K562 (cell line): ENCODE results near the gene CD34. TPM values are rescaled to one million over a fixed set of nuclear protein-coding genes. Genes with fewer than 3 reads are reported as not detected.

Experiments used
- ATAC-seq: fragments of 200-7000 bp; cut with Tn5 transposase; 3 replicates; pipeline ENCODE4 v1.9.1; 2020; ENCODE audit warnings: moderate library complexity
- BruUV-seq: library from RNA; stranded (reverse); fragments of 400-500 nt; replicated peaks from 2 replicates; lab custom pipeline; 2021; lab: Mats Ljungman, UMichigan
- CTCF ChIA-PET: fragments of 300-600 bp; formaldehyde crosslinking; extraction: SDS; loops from one replicate; lab custom pipeline; 2021; ENCODE audit warnings: low intra/inter-chr PET ratio; lab: Yijun Ruan, JAX
- POLR2A ChIA-PET: fragments of 300-600, 350-650 bp; sonication (Branson Sonifier 250); formaldehyde crosslinking; extraction: SDS; loops from one replicate; lab custom pipeline; 2021; ENCODE audit warnings: antibody characterized with exemption, inconsistent platforms; lab: Yijun Ruan, JAX
- DNase-seq, 4 experiments: peaks; one replicate each; pipeline versions ENCODE4 v3.0.0 to v3.0.0-alpha.2; 2011 to 2018; ENCODE audit warnings: low spot score in 3 of 4, mixed read lengths in 3 of 4; ENCODE audit errors: extremely low read depth in 1 of 4
- FAIRE-seq: peaks from 2 replicates; lab custom pipeline; 2011; peaks lifted over from hg19 to GRCh38; lab: Jason Lieb, UNC
- H2AFZ ChIP-seq: 2 replicates; pipeline ENCODE4 v1.6.0; 2011; ENCODE audit warnings: low read depth, low read length, control low read depth, inconsistent platforms
- H3K27ac ChIP-seq: fragments of 200-600 bp; 3 replicates; pipeline ENCODE4 v1.8.0; 2011; ENCODE audit warnings: low read depth, mild to moderate bottlenecking, control low read depth, inconsistent platforms, low read length, moderate library complexity, mixed read lengths; ENCODE audit errors: extremely low read depth
- H3K27me3 ChIP-seq, 2 experiments: fragments of 300-600 bp in 1 of 2; 2 replicates in 1 of 2; 3 replicates in 1 of 2; pipeline versions ENCODE4 v1.6.0 to v1.8.0; 2011; ENCODE audit warnings: inconsistent platforms in 2 of 2, low read length in 2 of 2, mild to moderate bottlenecking in 1 of 2, mixed read lengths in 1 of 2, moderate library complexity in 1 of 2; ENCODE audit not compliant: control insufficient read depth in 2 of 2, insufficient read depth in 2 of 2
- H3K36me3 ChIP-seq: fragments of 300-600 bp; 3 replicates; pipeline ENCODE4 v1.8.0; 2011; ENCODE audit warnings: mild to moderate bottlenecking, low read length, inconsistent platforms; ENCODE audit not compliant: control insufficient read depth, insufficient read depth
- H3K4me1 ChIP-seq, 2 experiments: fragments of 200-600 bp in 1 of 2; replicated peaks in 1 of 2; 2 replicates in 1 of 2; 3 replicates in 1 of 2; pipeline versions ENCODE4 v1.5.1 to v1.8.0; 2011; ENCODE audit warnings: inconsistent platforms in 2 of 2, low read length in 2 of 2, mild to moderate bottlenecking in 1 of 2, mixed read lengths in 1 of 2, moderate library complexity in 1 of 2; ENCODE audit not compliant: control insufficient read depth in 2 of 2, insufficient read depth in 2 of 2
- H3K4me2 ChIP-seq: 2 replicates; pipeline ENCODE4 v1.6.1; 2011; ENCODE audit warnings: low read length, control low read depth, inconsistent platforms, mixed read lengths; ENCODE audit not compliant: insufficient read depth
- H3K4me3 ChIP-seq: fragments of 200-600 bp; sonication (generic), shearing (Covaris generic); 2 replicates; pipeline ENCODE4 v1.5.1; 2016; ENCODE audit warnings: control low read depth, inconsistent platforms
- H3K79me2 ChIP-seq: fragments of 200-600 bp; 3 replicates; pipeline ENCODE4 v1.8.0; 2011; ENCODE audit warnings: low read length, inconsistent platforms; ENCODE audit not compliant: control insufficient read depth, insufficient read depth
- H3K9ac ChIP-seq, 2 experiments: 2 replicates each; pipeline versions ENCODE4 v1.6.0 to v1.6.1; 2011; ENCODE audit warnings: low read depth in 2 of 2, low read length in 2 of 2, control low read depth in 1 of 2, inconsistent platforms in 1 of 2, mild to moderate bottlenecking in 1 of 2, mixed read lengths in 1 of 2; ENCODE audit not compliant: insufficient read depth in 1 of 2
- H3K9me1 ChIP-seq: one replicate; pipeline ENCODE4 v1.6.0; 2011; ENCODE audit warnings: inconsistent platforms, mild to moderate bottlenecking, low read length, moderate library complexity; ENCODE audit not compliant: control insufficient read depth, insufficient read depth
- H3K9me3 ChIP-seq: replicated peaks from 2 replicates; pipeline ENCODE4 v1.5.1; 2011; ENCODE audit warnings: low read depth, low read length, inconsistent platforms; ENCODE audit not compliant: control insufficient read depth, insufficient read depth
- H4K20me1 ChIP-seq: replicated peaks from 2 replicates; pipeline ENCODE4 v1.6.1; 2011; ENCODE audit warnings: low read length, inconsistent platforms, mixed read lengths; ENCODE audit not compliant: control insufficient read depth, insufficient read depth
- CBFA2T3 ChIP-seq: fragments of 450-650 bp; IDR thresholded peaks from 2 replicates; pipeline ENCODE4 v1.6.1; 2017
- CHAMP1 ChIP-seq: fragments of 450-650 bp; IDR thresholded peaks from 2 replicates; pipeline ENCODE4 v1.6.1; 2016; ENCODE audit warnings: mild to moderate bottlenecking
- CHCHD3 ChIP-seq: fragments of 250-450 bp; sonication (Bioruptor Pico); IDR thresholded peaks from 2 replicates; pipeline ENCODE4 v2.1.2; 2022; ENCODE audit warnings: mild to moderate bottlenecking
- CREB3L1 ChIP-seq: fragments of 450-650 bp; IDR thresholded peaks from 2 replicates; pipeline ENCODE4 v1.6.1; 2014; ENCODE audit warnings: low read depth, mild to moderate bottlenecking, moderate library complexity, borderline replicate concordance
- FOXA3 ChIP-seq, 2 experiments: fragments of 450-650 bp in 1 of 2; sonication (generic) in 1 of 2; formaldehyde crosslinking; IDR thresholded peaks in 1 of 2; conservative IDR thresholded peaks in 1 of 2; 2 replicates each; pipeline versions ENCODE4 v1.4.0 to v1.8.0; 2020 to 2022; ENCODE audit warnings: mild to moderate bottlenecking in 2 of 2, missing genetic modification reagents in 1 of 2
- KLF6 ChIP-seq: fragments of 250-450 bp; sonication (Bioruptor Pico); IDR thresholded peaks from 2 replicates; pipeline ENCODE4 v1.4.0; 2020; ENCODE audit warnings: mild to moderate bottlenecking, moderate library complexity, borderline replicate concordance
- NEUROD1 ChIP-seq: fragments of 150-350 bp; IDR thresholded peaks from 2 replicates; pipeline ENCODE4 v1.6.1; 2014; ENCODE audit warnings: borderline replicate concordance, low read length, low read depth; ENCODE audit not compliant: partially characterized antibody
- SRSF1 ChIP-seq: fragments of 200-400 bp; formaldehyde crosslinking; IDR thresholded peaks from 2 replicates; pipeline ENCODE4 v1.6.1; 2017; ENCODE audit warnings: mild to moderate bottlenecking, low read depth, low read length, moderate library complexity
- USF2 ChIP-seq: sonication (generic); formaldehyde crosslinking; IDR thresholded peaks from 2 replicates; pipeline ENCODE4 v1.5.0; 2020; ENCODE audit warnings: missing genetic modification reagents
- ZNF280B ChIP-seq: fragments of 250-450 bp; sonication (Bioruptor Pico); IDR thresholded peaks from 2 replicates; pipeline ENCODE4 v1.5.1; 2021; ENCODE audit warnings: mild to moderate bottlenecking
- ZNF518B ChIP-seq: fragments of 250-450 bp; sonication (Bioruptor Pico); IDR thresholded peaks from 2 replicates; pipeline ENCODE4 v1.5.0; 2021; ENCODE audit warnings: mild to moderate bottlenecking, moderate library complexity
- WGBS: fragments of 100-300 bp; shearing (Covaris generic); methylation state at CpG from one replicate; pipeline ENCODE4 v1.1.6; 2016; ENCODE audit warnings: low coverage, mixed read lengths; ENCODE audit not compliant: insufficient coverage; ENCODE audit errors: missing lambda C conversion rate; 5-methylcytosine and 5-hydroxymethylcytosine counted together
- in situ Hi-C: fragments of 300-500 bp; cut with MboI; formaldehyde crosslinking; loops from 4 replicates; pipeline ENCODE4 v1.15.0; 2018; ENCODE audit warnings: inconsistent platforms, mixed read lengths
- intact Hi-C: fragments of 100-400 bp; cut with micrococcal nuclease; formaldehyde crosslinking; loops from 2 replicates; pipeline ENCODE4 v1.14.2; 2022
- polyA plus RNA-seq, 8 experiments: library from polyadenylated mRNA; depleted of rRNA in 4 of 8; stranded (reverse) in 5 of 8; unstranded in 3 of 8; fragments of >200 nt; fragmentation: Nextera tagmentation in 2 of 8; fragmentation: Illumina TruSeq in 1 of 8; extraction: Ambion mirVana in 2 of 8; extraction: Trizol in 1 of 8; gene quantifications; 2 replicates each; pipeline versions ENCODE4 v1.2.1 to v1.2.3, GENCODE V29; 2011 to 2014; ENCODE audit warnings: inconsistent platforms in 1 of 8, missing spikeins in 1 of 8
- total RNA-seq, 7 experiments: library from RNA; depleted of rRNA in 6 of 7; stranded (reverse); fragments of >200 nt in 6 of 7; fragmentation: Illumina TruSeq in 2 of 7; extraction: Trizol in 2 of 7; gene quantifications; 2 replicates each; pipeline versions ENCODE4 v1.2.1 to v1.2.3, GENCODE V29; 2011 to 2021; ENCODE audit warnings: low replicate concordance in 1 of 7

CD34 gene
- total and polyA plus RNA-seq, 9 of the 15 experiments (the other 6 are each of a cell fraction or from before 2014, with no cell fraction given): not detected

GRCh38 chr1:207858281-207858680 lies 52.6 kb downstream of the CD34 start (continued):
- TF ChIP-seq CREB3L1 (no peak), USF2 (CRISPR knock-in tag) (no peak), SRSF1 (no peak)

- no peak overlapping the region for H3K4me2 ChIP-seq
- ChIA-PET CTCF (no interaction called here), POLR2A (no interaction called here)
- FAIRE-seq (no peak), DNase-seq (no peak), ATAC-seq (no peak)
- H3K4me3 ChIP-seq: no peak overlapping the region
- no peaks in the 10 kb centered on the region for H3K9me1 ChIP-seq
- peaks cover 4% of the 10 kb centered on the region in 2 experiments; a peak in 2 of 5 replicates for H3K4me1 ChIP-seq
- intact Hi-C loops (no loop called here), in situ Hi-C loops (no loop called here)
- no peaks in the 10 kb centered on the region; the same call in 1 of the 2 replicates for H4K20me1 ChIP-seq
- H2AFZ ChIP-seq: no peak overlapping the region
- no TSS peak for BruUV-seq
- no peak overlapping the region for H3K27ac ChIP-seq
- H3K79me2 ChIP-seq: no peaks in the 10 kb centered on the region
- no peak overlapping the region for H3K9ac ChIP-seq
- no peaks in the 10 kb centered on the region for H3K36me3 ChIP-seq
- WGBS: 49% methylated on average over 7 of the region's 7 CpGs
- H3K9me3 ChIP-seq: no peaks in the 10 kb centered on the region
- no peaks in the 10 kb centered on the region for H3K27me3 ChIP-seq
- TF ChIP-seq ZNF280B (CRISPR knock-in tag) (no peak), KLF6 (CRISPR knock-in tag) (no peak), ZNF518B (no peak), CBFA2T3 (no peak), CHAMP1 (no peak), FOXA3 (CRISPR knock-in tag; conservative IDR thresholded peaks at IDR 0.05 in 1 of 2, IDR thresholded peaks at IDR 0.05 in 1 of 2) (no peak), CHCHD3 (CRISPR knock-in tag) (no peak), NEUROD1 (no peak)
Observed at GRCh38 chr1:207857447-207857846, 53.5 kb downstream of the CD34 start.
